Testis (tissue), 2 donors: ENCODE measurements around the gene MPDU1.

Experiments used
- POLR2A ChIP-seq: fragments of 450-650 bp; IDR thresholded peaks from one replicate; pipeline ENCODE4 v1.6.1; 2017; ENCODE audit warnings: antibody characterized with exemption, mild to moderate bottlenecking, moderate library complexity
- TF ChIP-seq, protein P1 (sequence below), 3 experiments: fragments of 450-650 bp in 2 of 3; fragments of 200-600 bp in 1 of 3; sonication (generic) in 1 of 3; IDR thresholded peaks; one replicate each; pipeline ENCODE4 v1.5.1; 2016 to 2019; ENCODE audit warnings: antibody characterized with exemption in 3 of 3, mild to moderate bottlenecking in 2 of 3, moderate library complexity in 1 of 3

DNA sequence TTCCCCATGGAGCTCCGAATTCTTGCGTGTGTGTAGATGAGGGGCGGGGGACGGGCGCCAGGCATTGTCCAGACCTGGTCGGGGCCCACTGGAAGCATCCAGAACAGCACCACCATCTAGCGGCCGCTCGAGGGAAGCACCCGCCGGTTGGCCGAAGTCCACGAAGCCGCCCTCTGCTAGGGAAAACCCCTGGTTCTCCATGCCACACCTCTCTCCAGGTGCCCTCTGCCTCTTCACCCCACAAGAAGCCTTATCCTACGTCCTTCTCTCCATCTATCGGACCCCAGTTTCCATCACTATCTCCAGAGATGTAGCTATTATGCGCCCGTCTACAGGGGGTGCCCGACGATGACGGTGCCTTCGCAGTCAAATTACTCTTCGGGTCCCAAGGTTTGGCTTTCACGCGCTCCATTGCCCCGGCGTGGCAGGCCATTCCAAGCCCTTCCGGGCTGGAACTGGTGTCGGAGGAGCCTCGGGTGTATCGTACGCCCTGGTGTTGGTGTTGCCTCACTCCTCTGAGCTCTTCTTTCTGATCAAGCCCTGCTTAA, 22.6 kb upstream of the MPDU1 start:
- TF ChIP-seq, protein P1, sequence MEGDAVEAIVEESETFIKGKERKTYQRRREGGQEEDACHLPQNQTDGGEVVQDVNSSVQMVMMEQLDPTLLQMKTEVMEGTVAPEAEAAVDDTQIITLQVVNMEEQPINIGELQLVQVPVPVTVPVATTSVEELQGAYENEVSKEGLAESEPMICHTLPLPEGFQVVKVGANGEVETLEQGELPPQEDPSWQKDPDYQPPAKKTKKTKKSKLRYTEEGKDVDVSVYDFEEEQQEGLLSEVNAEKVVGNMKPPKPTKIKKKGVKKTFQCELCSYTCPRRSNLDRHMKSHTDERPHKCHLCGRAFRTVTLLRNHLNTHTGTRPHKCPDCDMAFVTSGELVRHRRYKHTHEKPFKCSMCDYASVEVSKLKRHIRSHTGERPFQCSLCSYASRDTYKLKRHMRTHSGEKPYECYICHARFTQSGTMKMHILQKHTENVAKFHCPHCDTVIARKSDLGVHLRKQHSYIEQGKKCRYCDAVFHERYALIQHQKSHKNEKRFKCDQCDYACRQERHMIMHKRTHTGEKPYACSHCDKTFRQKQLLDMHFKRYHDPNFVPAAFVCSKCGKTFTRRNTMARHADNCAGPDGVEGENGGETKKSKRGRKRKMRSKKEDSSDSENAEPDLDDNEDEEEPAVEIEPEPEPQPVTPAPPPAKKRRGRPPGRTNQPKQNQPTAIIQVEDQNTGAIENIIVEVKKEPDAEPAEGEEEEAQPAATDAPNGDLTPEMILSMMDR (IDR thresholded peaks at IDR 0.05) = peak; percentile 74 to 93 (median 92)
- no peak for TF ChIP-seq POLR2A
